Ovary (tissue), 3 donors: ENCODE data around the gene DLL3.

Source experiments
- CTCF ChIP-seq, 3 donors: fragments of 450-650 bp in 2 of 3; fragments of 200-600 bp in 1 of 3; IDR thresholded peaks; one replicate each; pipeline versions ENCODE4 v1.5.1 to v1.8.0; 2016 to 2022; ENCODE audit warnings: antibody characterized with exemption in 3 of 3, mild to moderate bottlenecking in 1 of 3
- POLR2A ChIP-seq: fragments of 450-650 bp; IDR thresholded peaks from one replicate; pipeline ENCODE4 v1.6.1; 2017; ENCODE audit warnings: antibody characterized with exemption, mild to moderate bottlenecking, moderate library complexity
- donor health status: DM: no; HTN: no; CAD: no.

GRCh38 chr19:39524495-39524894 lies 25.7 kb downstream of the DLL3 start:
- TF ChIP-seq POLR2A: no peak
- TF ChIP-seq CTCF (IDR thresholded peaks at IDR 0.05): no peak
